AG04450 (cell line): ENCODE data around the gene PRMT7. TPM values are rescaled to one million over a fixed set of nuclear protein-coding genes. Genes with fewer than 3 reads are reported as not detected.

Source experiments
- CTCF ChIA-PET: fragments of 300-600, 350-600 bp; formaldehyde crosslinking; extraction: SDS; loops from one replicate; lab custom pipeline; 2022; ENCODE audit warnings: antibody characterized with exemption, inconsistent platforms; lab: Charles Lee
- POLR2A ChIA-PET: fragments of 350-600 bp; formaldehyde crosslinking; extraction: SDS; loops from one replicate; lab custom pipeline; 2021; ENCODE audit warnings: antibody characterized with exemption, inconsistent platforms; lab: Yijun Ruan, JAX
- DNase-seq: peaks from one replicate; pipeline ENCODE4 v3.0.0-alpha.2; 2011; ENCODE audit warnings: low read depth, low spot score
- H3K27ac ChIP-seq: one replicate; pipeline ENCODE4 v1.5.1; 2012; ENCODE audit warnings: low read depth, low read length, control low read depth
- H3K27me3 ChIP-seq: one replicate; pipeline ENCODE4 v1.6.0; 2012; ENCODE audit warnings: low read length; ENCODE audit not compliant: control insufficient read depth, insufficient read depth
- H3K4me3 ChIP-seq: 2 replicates; pipeline ENCODE4 v1.5.1; 2011; ENCODE audit warnings: mild to moderate bottlenecking, low read depth, low read length, control low read depth
- H3K9me3 ChIP-seq: 2 replicates; pipeline ENCODE4 v1.5.1; 2012; ENCODE audit warnings: low read length; ENCODE audit not compliant: control insufficient read depth, insufficient read depth
- polyA plus RNA-seq: library from polyadenylated mRNA; depleted of rRNA; stranded (reverse); fragments of >200 nt; gene quantifications from 2 replicates; pipeline ENCODE4 v1.2.3, GENCODE V29; 2011
- TF ChIP-seq, protein P1 (sequence below): IDR thresholded peaks from 2 replicates; pipeline ENCODE4 v1.5.1; 2011; ENCODE audit warnings: low read depth, low read length, control low read depth, inconsistent platforms

Gene PRMT7
- polyA plus RNA-seq, 1 experiment = 32.4 TPM

DNA sequence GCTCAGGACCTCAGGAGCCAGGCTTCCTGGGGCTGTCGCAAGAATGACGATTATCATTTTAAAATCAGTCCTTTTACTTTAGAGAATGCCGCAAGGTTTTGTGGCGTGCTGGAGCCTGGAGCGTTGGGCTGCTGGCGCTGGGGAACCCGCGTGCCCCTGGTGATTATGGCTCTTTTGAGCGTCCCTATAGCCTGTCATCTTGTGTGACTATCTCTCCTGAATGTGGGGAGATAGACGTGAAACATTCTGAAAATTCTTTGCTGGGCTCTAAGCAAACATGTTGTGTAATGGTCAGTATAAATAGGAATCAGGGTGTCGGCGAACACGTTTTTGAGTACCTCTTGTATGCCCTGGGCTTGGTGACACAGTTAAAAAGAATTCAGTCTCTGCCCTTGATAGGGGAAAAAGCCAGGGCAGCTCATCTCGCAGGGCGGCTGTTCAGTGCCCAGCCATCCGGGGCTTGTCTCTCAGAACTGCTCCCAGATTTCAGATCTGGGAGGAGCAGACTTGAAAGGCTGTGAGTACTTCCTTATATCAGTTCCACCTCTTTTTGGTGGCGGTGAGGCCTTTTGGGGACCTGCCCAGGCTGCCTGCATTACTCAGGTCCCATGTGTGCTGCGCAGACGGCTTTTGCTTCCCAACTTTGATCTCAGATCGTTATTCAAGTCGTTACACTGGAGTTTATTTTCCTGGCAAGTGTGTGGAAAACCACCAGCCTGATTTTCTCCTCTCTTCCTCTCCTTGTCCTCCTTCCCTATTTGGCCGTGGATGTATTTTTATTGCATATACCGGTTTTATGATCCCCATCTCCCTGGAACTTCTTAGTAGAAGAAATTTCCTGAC, 45.5 kb upstream of the PRMT7 start:
- no peak for DNase-seq
- POLR2A ChIA-PET = interaction anchor here (0.5 to 1.9 kb wide), 2 partner anchors 22 to 23 kb away, joined by 5 to 9 read pairs; no protein-coding TSS in a partner anchor

DNA sequence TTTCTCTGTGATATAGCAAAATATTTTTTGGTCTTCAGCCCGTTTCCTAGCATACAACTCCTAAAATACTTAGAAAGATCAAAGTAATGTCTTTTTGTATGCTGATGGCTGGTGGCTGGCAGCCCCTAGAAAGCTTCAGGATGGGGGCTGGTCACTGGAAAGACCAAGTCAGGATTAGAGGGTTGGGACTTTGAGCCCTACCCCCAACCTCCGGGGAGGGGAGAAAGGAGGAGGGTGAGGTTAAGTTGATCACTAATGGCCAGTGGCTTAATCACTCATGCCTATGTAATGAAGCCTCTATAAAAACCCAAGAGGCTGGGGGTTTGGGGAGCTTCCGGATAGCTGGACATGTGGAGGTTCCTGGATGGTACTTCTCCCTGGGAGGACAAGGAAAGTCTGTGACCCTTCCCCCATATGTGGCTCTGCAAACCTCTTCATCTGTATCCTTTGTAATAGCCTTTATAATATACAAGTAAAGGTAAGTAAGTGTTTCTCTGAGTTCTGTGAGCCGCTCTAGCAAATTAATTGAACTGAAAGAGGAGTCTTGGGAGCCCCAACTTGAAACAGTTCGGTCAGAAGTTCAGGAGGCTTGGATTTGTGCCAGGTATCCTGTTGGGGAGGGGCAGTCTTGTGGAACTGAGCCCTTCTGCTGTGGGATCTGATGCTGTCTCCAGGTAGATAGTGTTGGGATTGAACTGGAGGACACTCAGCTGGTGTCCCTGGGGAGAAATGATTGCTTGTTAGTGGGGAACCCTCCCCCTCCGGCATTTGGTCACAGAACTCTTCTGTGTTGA, 43.0 kb upstream of the PRMT7 start:
- DNase-seq = no peak
- CTCF ChIA-PET = interaction anchor here (1.7 kb wide), 1 partner anchor 61 kb away, joined by 4 read pairs; no protein-coding TSS in a partner anchor
- H3K27me3 ChIP-seq = no peaks in the 10 kb centered on the region
- TF ChIP-seq, protein P1, sequence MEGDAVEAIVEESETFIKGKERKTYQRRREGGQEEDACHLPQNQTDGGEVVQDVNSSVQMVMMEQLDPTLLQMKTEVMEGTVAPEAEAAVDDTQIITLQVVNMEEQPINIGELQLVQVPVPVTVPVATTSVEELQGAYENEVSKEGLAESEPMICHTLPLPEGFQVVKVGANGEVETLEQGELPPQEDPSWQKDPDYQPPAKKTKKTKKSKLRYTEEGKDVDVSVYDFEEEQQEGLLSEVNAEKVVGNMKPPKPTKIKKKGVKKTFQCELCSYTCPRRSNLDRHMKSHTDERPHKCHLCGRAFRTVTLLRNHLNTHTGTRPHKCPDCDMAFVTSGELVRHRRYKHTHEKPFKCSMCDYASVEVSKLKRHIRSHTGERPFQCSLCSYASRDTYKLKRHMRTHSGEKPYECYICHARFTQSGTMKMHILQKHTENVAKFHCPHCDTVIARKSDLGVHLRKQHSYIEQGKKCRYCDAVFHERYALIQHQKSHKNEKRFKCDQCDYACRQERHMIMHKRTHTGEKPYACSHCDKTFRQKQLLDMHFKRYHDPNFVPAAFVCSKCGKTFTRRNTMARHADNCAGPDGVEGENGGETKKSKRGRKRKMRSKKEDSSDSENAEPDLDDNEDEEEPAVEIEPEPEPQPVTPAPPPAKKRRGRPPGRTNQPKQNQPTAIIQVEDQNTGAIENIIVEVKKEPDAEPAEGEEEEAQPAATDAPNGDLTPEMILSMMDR = no peak
- H3K4me3 ChIP-seq = no peak overlapping the region
- H3K27ac ChIP-seq = no peak overlapping the region
- POLR2A ChIA-PET = no interaction called here
- no peaks in the 10 kb centered on the region; the same call in 1 of the 2 replicates for H3K9me3 ChIP-seq

More for the DNA sequence above, 45.5 kb upstream of the PRMT7 start:
- Histone ChIP-seq H3K9me3 (no peaks in the 10 kb centered on the region; the same call in 1 of the 2 replicates), H3K27ac (peak overlapping the region; percentile 94), H3K4me3 (peak overlapping the region; percentile 98), H3K27me3 (no peaks in the 10 kb centered on the region)
- TF ChIP-seq, protein P1 = no peak
- CTCF ChIA-PET = interaction anchor here (5.8 kb wide), 1 partner anchor 60 kb away, joined by 158 read pairs; no protein-coding TSS in a partner anchor

DNA sequence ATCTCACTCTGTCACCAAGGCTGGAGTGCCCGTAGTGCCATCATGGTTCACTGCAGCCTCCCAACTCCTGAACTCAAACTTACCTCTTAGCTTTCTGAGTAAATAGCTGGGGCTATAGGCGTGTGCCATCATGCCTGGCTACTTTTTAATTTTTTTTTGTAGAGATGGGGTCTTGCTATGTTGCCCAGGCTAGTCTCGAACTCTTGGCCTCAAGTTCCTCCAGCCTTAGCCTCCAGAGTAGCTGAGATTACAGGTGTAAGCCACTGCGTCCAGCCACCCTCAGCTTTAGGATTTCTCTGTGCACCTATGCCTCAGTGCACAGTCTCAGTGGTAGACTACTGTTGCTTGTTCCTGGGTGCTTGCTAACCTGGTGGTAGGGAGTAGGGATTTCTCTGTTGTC, 41.0 kb upstream of the PRMT7 start:
- Histone ChIP-seq H3K27me3 (no peaks in the 10 kb centered on the region), H3K4me3 (no peak overlapping the region), H3K9me3 (no peaks in the 10 kb centered on the region; the same call in 1 of the 2 replicates), H3K27ac (no peak overlapping the region)
- TF ChIP-seq, protein P1 = no peak
- ChIA-PET POLR2A (interaction anchor here (0.6 to 2.2 kb wide), 2 partner anchors 41 to 105 kb away, joined by 6 read pairs; partner anchors contain the start of genes PRMT7 and SLC7A6OS), CTCF (interaction anchor here (1.1 kb wide), 1 partner anchor 9 kb away, joined by 4 read pairs; no protein-coding TSS in a partner anchor)
- DNase-seq = no peak

DNA sequence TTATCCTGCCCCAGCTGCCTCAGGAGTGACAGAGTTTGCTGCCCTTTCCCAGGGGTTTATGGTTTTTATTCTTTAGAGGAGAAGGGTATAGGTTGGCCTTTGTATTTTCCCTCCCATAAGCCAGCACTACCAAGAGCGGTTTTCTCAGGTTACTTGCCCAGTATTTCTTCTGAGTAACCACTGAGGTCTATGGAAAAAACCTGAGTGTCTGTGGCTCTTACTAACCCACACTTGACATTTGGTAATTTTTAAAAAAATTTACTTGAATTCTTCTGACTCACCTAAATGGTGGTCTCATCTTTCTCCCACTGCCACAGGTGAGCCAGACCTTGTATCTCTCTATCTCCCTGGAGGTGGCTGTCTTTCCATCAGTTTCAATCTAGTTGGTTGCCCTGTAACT, 40.5 kb upstream of the PRMT7 start:
- TF ChIP-seq, protein P1 = no peak
- CTCF ChIA-PET = interaction anchor here (1.0 to 1.1 kb wide), 2 partner anchors 9 to 59 kb away, joined by 3 to 4 read pairs; no protein-coding TSS in a partner anchor

More for the DNA sequence above, 40.5 kb upstream of the PRMT7 start:
- DNase-seq = no peak
- no peaks in the 10 kb centered on the region for H3K27me3 ChIP-seq
- no peaks in the 10 kb centered on the region for H3K9me3 ChIP-seq
- no peak overlapping the region for H3K27ac ChIP-seq
- no peak overlapping the region for H3K4me3 ChIP-seq
- POLR2A ChIA-PET = interaction anchor here (2.2 kb wide), 1 partner anchor 41 kb away, joined by 6 read pairs; the partner anchor contains the start of genes PRMT7 and SLC7A6OS
